Body of pancreas (tissue), 4 donors: ENCODE data around the gene FHL2. TPM values are rescaled to one million over a fixed set of nuclear protein-coding genes. Genes with fewer than 3 reads are reported as not detected.
A peak's percentile ranks its signal among the peaks of the same experiment; 100 is the strongest.

Experiments used
- ATAC-seq: fragments of 150-250 bp; one replicate; pipeline ENCODE4 v1.9.1; 2016
- DNase-seq, 4 donors: peaks; one replicate each; pipeline ENCODE4 v3.0.0-alpha.2; 2019
- H3K27ac ChIP-seq, 4 donors: fragments of 200-600 bp; sonication (generic); 1 replicate in 3 of 4; 2 replicates in 1 of 4; pipeline versions ENCODE4 v1.5.1 to v1.6.1; 2016 to 2019; ENCODE audit warnings: mild to moderate bottlenecking in 1 of 4, mixed read lengths in 1 of 4, moderate library complexity in 1 of 4
- H3K27me3 ChIP-seq, 2 donors: fragments of 200-600 bp; sonication (generic); one replicate each; pipeline ENCODE4 v1.6.0; 2016; ENCODE audit warnings: mild to moderate bottlenecking in 1 of 2
- H3K36me3 ChIP-seq, 2 donors: fragments of 200-600 bp; sonication (generic); replicated peaks in 1 of 2; 2 replicates each; pipeline ENCODE4 v1.5.1; 2016; ENCODE audit warnings: low read depth in 2 of 2; ENCODE audit not compliant: insufficient read depth in 1 of 2
- H3K4me1 ChIP-seq: fragments of 200-600 bp; sonication (generic); one replicate; pipeline ENCODE4 v1.6.0; 2016
- H3K4me3 ChIP-seq, 2 donors: fragments of 200-600 bp; sonication (generic); 1 replicate in 1 of 2; 2 replicates in 1 of 2; pipeline ENCODE4 v1.5.1; 2016 to 2019
- H3K9me3 ChIP-seq, 3 donors: fragments of 200-600 bp; sonication (generic); 1 replicate in 2 of 3; 2 replicates in 1 of 3; pipeline ENCODE4 v1.5.1; 2016
- CTCF ChIP-seq, 7 experiments: fragments of 450-650 bp in 4 of 7; fragments of 200-600 bp in 3 of 7; sonication (generic) in 3 of 7; IDR thresholded peaks; one replicate each; pipeline ENCODE4 v1.5.1; 2016 to 2019; ENCODE audit warnings: antibody characterized with exemption in 7 of 7
- POLR2A ChIP-seq, 3 donors: fragments of 450-650 bp; IDR thresholded peaks; one replicate each; pipeline ENCODE4 v1.6.1; 2016; ENCODE audit warnings: antibody characterized with exemption in 3 of 3, mild to moderate bottlenecking in 2 of 3
- WGBS, 2 donors: methylation state at CpG; one replicate each; pipeline ENCODE4 v1.1.5; 2017; 5-methylcytosine and 5-hydroxymethylcytosine counted together
- intact Hi-C: fragments of 100-400 bp; cut with DNase I; formaldehyde crosslinking; loops from one replicate; pipeline ENCODE4 v1.15.1; 2023
- total RNA-seq, 2 donors: library from RNA; depleted of rRNA; stranded (reverse); fragments of >200 nt; gene quantifications; one replicate each; pipeline ENCODE4 v1.1.0, GENCODE V29; 2016

FHL2 gene
- total RNA-seq, 2 donors from 2014 or later = 3.6 to 21.8 TPM

GRCh38 chr2:105358593-105358992 lies 40.3 kb downstream of the FHL2 start:
- no peak for TF ChIP-seq POLR2A (IDR thresholded peaks at IDR 0.05)
- no peak for TF ChIP-seq CTCF (IDR thresholded peaks at IDR 0.05)
- H3K27me3 ChIP-seq = no peaks in the 10 kb centered on the region
- no peaks in the 10 kb centered on the region for H3K36me3 ChIP-seq
- peaks cover 0 to 4% (median 0%) of the 10 kb centered on the region in 3 donors for H3K9me3 ChIP-seq
- no peak overlapping the region for H3K27ac ChIP-seq
- peaks cover 8% of the 10 kb centered on the region for H3K4me1 ChIP-seq
- intact Hi-C loops = no loop called here
- no peak for ATAC-seq
- WGBS, 2 donors = 48 to 64% methylated on average over 6 of the region's 6 CpGs
- no peak overlapping the region for H3K4me3 ChIP-seq
- DNase-seq = no peak

- intact Hi-C loops = no loop called here
- Histone ChIP-seq H3K4me1 (peaks cover 8% of the 10 kb centered on the region), H3K4me3 (no peak overlapping the region), H3K9me3 (peaks cover 0 to 4% (median 0%) of the 10 kb centered on the region in 3 donors), H3K27me3 (no peaks in the 10 kb centered on the region), H3K27ac (no peak overlapping the region), H3K36me3 (no peaks in the 10 kb centered on the region)
- no peak for DNase-seq
- 95 to 97% methylated on average over 1 of the region's 1 CpG for WGBS, 2 donors
- TF ChIP-seq CTCF (IDR thresholded peaks at IDR 0.05) (no peak), POLR2A (IDR thresholded peaks at IDR 0.05) (no peak)
- no peak for ATAC-seq
These were observed 41.7 kb downstream of the FHL2 start for GRCh38 chr2:105357122-105357521.

GRCh38 chr2:105344704-105345345 lies 54.0 kb downstream of the FHL2 start:
- H3K9me3 ChIP-seq = no peaks in the 10 kb centered on the region
- DNase-seq (no peak), ATAC-seq (no peak)
- no peaks in the 10 kb centered on the region for H3K4me1 ChIP-seq
- H3K36me3 ChIP-seq = peaks cover 17 to 32% of the 10 kb centered on the region in 2 donors
- no peak overlapping the region for H3K27ac ChIP-seq
- intact Hi-C loops = no loop called here
- no peaks in the 10 kb centered on the region for H3K27me3 ChIP-seq
- TF ChIP-seq CTCF (IDR thresholded peaks at IDR 0.05) (peak in 5 of 7 experiments; percentile 8 to 25 (median 21)), POLR2A (IDR thresholded peaks at IDR 0.05) (no peak)
- H3K4me3 ChIP-seq = no peak overlapping the region
- WGBS, 2 donors = 59 to 66% methylated on average over 4 of the region's 4 CpGs

- intact Hi-C loops = no loop called here
- H3K27me3 ChIP-seq = no peaks in the 10 kb centered on the region
- peaks cover 25% of the 10 kb centered on the region for H3K4me1 ChIP-seq
- TF ChIP-seq POLR2A (IDR thresholded peaks at IDR 0.05) = no peak
- no peak for TF ChIP-seq CTCF (IDR thresholded peaks at IDR 0.05)
- DNase-seq (no peak), ATAC-seq (no peak)
- no peak overlapping the region for H3K27ac ChIP-seq
- H3K36me3 ChIP-seq = peaks cover 5 to 13% of the 10 kb centered on the region in 2 donors
- WGBS, 2 donors = 67 to 70% methylated on average over 4 of the region's 4 CpGs
- no peak overlapping the region for H3K4me3 ChIP-seq
- no peaks in the 10 kb centered on the region for H3K9me3 ChIP-seq
These were observed 59.4 kb downstream of the FHL2 start for GRCh38 chr2:105339414-105339813.

GRCh38 chr2:105338020-105338385 lies 60.8 kb downstream of the FHL2 start:
- Histone ChIP-seq H3K4me1 (peaks cover 25% of the 10 kb centered on the region), H3K4me3 (peak overlapping the region; percentile 88 to 94), H3K27ac (peak overlapping the region in 3 of 4 donors; percentile 78 to 95 (median 94)), H3K27me3 (no peaks in the 10 kb centered on the region), H3K9me3 (no peaks in the 10 kb centered on the region), H3K36me3 (peaks cover 3 to 6% of the 10 kb centered on the region in 2 donors)
- ATAC-seq (no peak), DNase-seq (no peak)
- intact Hi-C loops = no loop called here
- 5 to 6% methylated on average over 5 of the region's 5 CpGs for WGBS, 2 donors
- no peak for TF ChIP-seq POLR2A (IDR thresholded peaks at IDR 0.05)
- no peak for TF ChIP-seq CTCF (IDR thresholded peaks at IDR 0.05)
